Heart right ventricle (tissue), 16 donors: ENCODE data around the gene FADD. TPM values are rescaled to one million over a fixed set of nuclear protein-coding genes. Genes with fewer than 3 reads are reported as not detected.

Experiments used
- ATAC-seq, 8 donors: fragments of 200-7000 bp; cut with Tn5 transposase; one replicate each; pipeline ENCODE4 v1.9.1; 2020; ENCODE audit warnings: mild to moderate bottlenecking in 8 of 8, moderate library complexity in 8 of 8, moderate number of reproducible peaks in 1 of 8
- DNase-seq, 2 donors: peaks; one replicate each; pipeline ENCODE4 v3.0.0-alpha.2; 2020
- H3K27ac ChIP-seq, 10 donors: fragments of 200-600 bp; sonication (generic) in 2 of 10; one replicate each; pipeline versions ENCODE4 v1.5.0 to v1.8.0; 2020 to 2022; ENCODE audit warnings: mild to moderate bottlenecking in 3 of 10
- H3K27me3 ChIP-seq, 7 donors: fragments of 200-600 bp; one replicate each; pipeline ENCODE4 v1.8.0; 2021 to 2022; ENCODE audit warnings: mild to moderate bottlenecking in 2 of 7
- H3K36me3 ChIP-seq, 9 donors: fragments of 200-600 bp; sonication (generic) in 1 of 9; one replicate each; pipeline versions ENCODE4 v1.5.0 to v1.8.0; 2020 to 2022; ENCODE audit warnings: mild to moderate bottlenecking in 2 of 9
- H3K4me1 ChIP-seq, 9 donors: fragments of 200-600 bp; sonication (generic) in 1 of 9; one replicate each; pipeline versions ENCODE4 v1.5.0 to v1.8.0; 2020 to 2022; ENCODE audit warnings: mild to moderate bottlenecking in 4 of 9
- H3K4me3 ChIP-seq, 10 donors: fragments of 200-600 bp; sonication (generic) in 2 of 10; one replicate each; pipeline versions ENCODE4 v1.5.0 to v1.8.0; 2020 to 2022; ENCODE audit warnings: mild to moderate bottlenecking in 7 of 10, moderate library complexity in 2 of 10
- H3K9me3 ChIP-seq, 11 donors: fragments of 200-600 bp in 10 of 11; sonication (generic) in 2 of 11; one replicate each; pipeline versions ENCODE4 v1.5.0 to v1.8.0; 2013 to 2022; ENCODE audit warnings: mild to moderate bottlenecking in 2 of 11, control low read depth in 1 of 11, moderate library complexity in 1 of 11
- CTCF ChIP-seq, 9 donors: fragments of 200-600 bp; sonication (generic) in 2 of 9; IDR thresholded peaks; one replicate each; pipeline versions ENCODE4 v1.5.0 to v1.8.0; 2021 to 2022; ENCODE audit warnings: antibody characterized with exemption in 9 of 9, mild to moderate bottlenecking in 5 of 9, moderate library complexity in 1 of 9
- WGBS, 2 donors: extraction: QIAGEN DNeasy Blood & Tissue Kit; methylation state at CpG; one replicate each; pipeline ENCODE4 v1.1.7; 2013; ENCODE audit warnings: inconsistent platforms in 1 of 2; 5-methylcytosine and 5-hydroxymethylcytosine counted together
- intact Hi-C, 10 donors: fragments of 100-400 bp; cut with DNase I; formaldehyde crosslinking; loops; one replicate each; pipeline versions ENCODE4 v1.11.1 to v1.14.2; 2022
- polyA plus RNA-seq, 2 donors: library from polyadenylated mRNA; stranded (reverse); fragments of 200-250 nt; gene quantifications; one replicate each; pipeline ENCODE4 v1.2.3, GENCODE V29; 2013
- total RNA-seq, 10 donors: library from RNA; stranded (reverse); fragmentation: NEBNext Ultra II Directional in 3 of 10; extraction: Animal tissue kit (Norgen Biotek cat#: 25700) in 3 of 10; gene quantifications; one replicate each; pipeline versions ENCODE4 v1.2.1 to v1.2.4, GENCODE V29; 2021 to 2023
- donor health status: Arrhythmogenic right ventricular cardiomyopathy.
- donor health status: ischemic (EF 13 %, LVEDD 7.1; RV severe dilation, severe dysfunction).
- donor health status: healthy with polysubstance abuse.
- donor health status: DM: no; HTN: yes; CAD: no.
- donor health status: DM: no; HTN: no; CAD: no.
- donor health status: ischemic (EF 25% LVEDD 6.9; RV normal size, moderate dysfunction).
- donor health status: ischemic (EF 25% LVEDD 5.7; RV mildly dilated, moderate dysfunction).
- donor health status: healthy.
- donor health status: DM: yes; HTN: yes; CAD: no.
- donor health status: Ischemic cardiomyopathy.
- donor health status: ischemic (EF 35%, LVEDD 5.7; RV mildly dilated, moderate dysfunction).
- donor health status: nonischemic (EF 11% LVEDD 7.7; RV severe dilation, severe dysfunction).
- donor health status: DM: yes; HTN: yes; CAD: no.
- donor health status: PGD.
- donor health status: ischemic (EF 29% LVEDD 5.4; RV normal size, mild dysfunction).
- donor health status: nonischemic (EF 23%, LVEDD 6.1; RV moderate dilation, normal function).

The FADD gene
- total and polyA plus RNA-seq, 12 donors, result 4.8 to 16.9 (median 9.0) TPM

- 86% methylated on average over 15 of the region's 15 CpGs for WGBS, 2 donors
- Histone ChIP-seq H3K27me3 (peaks cover 0 to 11% (median 0%) of the 10 kb centered on the region in 7 donors), H3K27ac (no peak overlapping the region), H3K36me3 (no peaks in the 10 kb centered on the region), H3K4me3 (no peak overlapping the region), H3K9me3 (no peaks in the 10 kb centered on the region), H3K4me1 (peaks cover 0 to 6% (median 0%) of the 10 kb centered on the region in 9 donors)
- DNase-seq, result no peak
- TF ChIP-seq CTCF (IDR thresholded peaks at IDR 0.05), result no peak
- intact Hi-C loops, result no loop called here
- ATAC-seq, result no peak
Measured at GRCh38 chr11:70243912-70244652, 41.0 kb downstream of the FADD start.

- TF ChIP-seq CTCF (IDR thresholded peaks at IDR 0.05), result no peak
- H3K27me3 ChIP-seq, result peaks cover 0 to 11% (median 0%) of the 10 kb centered on the region in 7 donors
- no peaks in the 10 kb centered on the region for H3K9me3 ChIP-seq
- no peak overlapping the region for H3K27ac ChIP-seq
- H3K36me3 ChIP-seq, result no peaks in the 10 kb centered on the region
- DNase-seq (no peak), ATAC-seq (no peak)
- H3K4me3 ChIP-seq, result no peak overlapping the region
- intact Hi-C loops, result no loop called here
- 61 to 70% methylated on average over 7 of the region's 7 CpGs for WGBS, 2 donors
- peaks cover 0 to 6% (median 0%) of the 10 kb centered on the region in 9 donors for H3K4me1 ChIP-seq
Measured at GRCh38 chr11:70244698-70245097, 41.6 kb downstream of the FADD start.

GRCh38 chr11:70246196-70246595, 43.1 kb downstream of the FADD start:
- peaks cover 0 to 11% (median 0%) of the 10 kb centered on the region in 7 donors for H3K27me3 ChIP-seq
- DNase-seq (no peak), ATAC-seq (no peak)
- H3K27ac ChIP-seq, result no peak overlapping the region
- 44 to 45% methylated on average over 8 of the region's 8 CpGs for WGBS, 2 donors
- intact Hi-C loops, result no loop called here
- no peak for TF ChIP-seq CTCF (IDR thresholded peaks at IDR 0.05)
- H3K4me3 ChIP-seq, result no peak overlapping the region
- H3K36me3 ChIP-seq, result no peaks in the 10 kb centered on the region
- peaks cover 0 to 6% (median 0%) of the 10 kb centered on the region in 9 donors for H3K4me1 ChIP-seq
- no peaks in the 10 kb centered on the region for H3K9me3 ChIP-seq

GRCh38 chr11:70247042-70247709, 44.1 kb downstream of the FADD start:
- ATAC-seq, result no peak
- peaks cover 0 to 7% (median 0%) of the 10 kb centered on the region in 7 donors for H3K27me3 ChIP-seq
- 54 to 59% methylated on average over 8 of the region's 8 CpGs for WGBS, 2 donors
- no peaks in the 10 kb centered on the region for H3K36me3 ChIP-seq
- peaks cover 0 to 6% (median 0%) of the 10 kb centered on the region in 9 donors for H3K4me1 ChIP-seq
- no peak overlapping the region for H3K4me3 ChIP-seq
- no peak for DNase-seq
- intact Hi-C loops, result no loop called here
- H3K27ac ChIP-seq, result no peak overlapping the region
- H3K9me3 ChIP-seq, result no peaks in the 10 kb centered on the region
- no peak for TF ChIP-seq CTCF (IDR thresholded peaks at IDR 0.05)
